Measurements from ENCODE around the gene APOBEC3B. TPM values are rescaled to one million over a fixed set of nuclear protein-coding genes. Genes with fewer than 3 reads are reported as not detected.
"Not testable (repeated sequence)": the region's sequence is repeated elsewhere in the genome, so short reads cannot be mapped to it uniquely, and the experiment has no call there.

APOBEC3B gene
- total RNA-seq, 2 donors from 2014 or later = 27.1 to 44.7 TPM

- DNase-seq (no peak), ATAC-seq (replicated peaks in 1 of 2) (no peak)
- H3K4me1 Mint-ChIP-seq (ENCODE audit: low read depth) = peaks cover 71% of the 10 kb centered on the region
- H3K9me3 Mint-ChIP-seq = no peaks in the 10 kb centered on the region
- H3K27me3 Mint-ChIP-seq (ENCODE audit: low read depth) = no peaks in the 10 kb centered on the region
- H3K27ac Mint-ChIP-seq = peak overlapping the region; percentile 99
- peaks cover 6 to 17% of the 10 kb centered on the region in 2 donors for H3K36me3 Mint-ChIP-seq (ENCODE audit: insufficient read depth in 2 of 2)
- H3K4me3 Mint-ChIP-seq = peak overlapping the region; percentile 96 to 97
Measured at GRCh38 chr22:39021552-39022250, 39.6 kb downstream of the APOBEC3B start.

DNA sequence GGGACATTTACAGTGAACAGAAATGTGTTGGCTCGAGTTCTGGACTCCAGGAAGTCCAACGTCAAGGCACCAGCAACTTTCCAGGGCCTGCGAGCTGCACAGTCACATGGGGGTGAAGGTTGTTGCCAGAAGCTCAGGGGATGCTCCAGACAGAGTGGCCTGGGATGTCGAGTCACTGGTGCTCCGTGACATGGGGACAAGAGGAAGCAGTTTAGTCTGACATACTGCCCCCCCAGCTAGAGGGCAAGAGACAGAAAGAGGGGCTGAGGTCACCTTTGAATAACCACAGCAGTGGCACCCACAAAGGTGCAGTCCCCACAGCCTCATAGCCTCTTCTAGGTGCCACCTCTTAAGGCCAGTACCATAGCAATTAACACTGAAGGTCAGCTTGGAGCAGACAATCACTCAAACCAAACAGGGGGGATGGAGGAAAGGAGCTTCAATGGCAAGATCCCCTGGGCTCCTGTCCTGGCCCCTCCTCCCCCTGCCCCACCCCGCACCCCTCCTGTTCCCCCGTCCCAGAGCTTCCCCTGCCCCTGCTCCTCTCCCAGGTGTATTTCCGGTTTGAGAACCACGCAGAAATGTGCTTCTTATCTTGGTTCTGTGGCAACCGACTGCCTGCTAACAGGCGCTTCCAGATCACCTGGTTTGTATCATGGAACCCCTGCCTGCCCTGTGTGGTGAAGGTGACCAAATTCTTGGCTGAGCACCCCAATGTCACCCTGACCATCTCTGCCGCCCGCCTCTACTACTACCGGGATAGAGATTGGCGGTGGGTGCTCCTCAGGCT, 42.6 kb downstream of the APOBEC3B start:
- ATAC-seq (replicated peaks in 1 of 2) = no peak
- Mint-ChIP-seq H3K27ac (peak overlapping the region; percentile 58), H3K36me3 (ENCODE audit: insufficient read depth in 2 of 2) (peaks cover 6 to 8% of the 10 kb centered on the region in 2 donors), H3K4me1 (ENCODE audit: low read depth) (peaks cover 62% of the 10 kb centered on the region), H3K4me3 (peak overlapping the region; percentile 47 to 59), H3K27me3 (ENCODE audit: low read depth) (no peaks in the 10 kb centered on the region), H3K9me3 (no peaks in the 10 kb centered on the region)
- DNase-seq = no peak

GRCh38 chr22:39026509-39027150, 44.5 kb downstream of the APOBEC3B start:
- no peak for DNase-seq
- Mint-ChIP-seq H3K36me3 (ENCODE audit: insufficient read depth in 2 of 2) (peaks cover 2 to 9% of the 10 kb centered on the region in 2 donors), H3K9me3 (no peaks in the 10 kb centered on the region), H3K27ac (no peak overlapping the region), H3K4me1 (ENCODE audit: low read depth) (peaks cover 44% of the 10 kb centered on the region), H3K27me3 (ENCODE audit: low read depth) (no peaks in the 10 kb centered on the region), H3K4me3 (no peak overlapping the region)
- ATAC-seq (replicated peaks in 1 of 2) = no peak

DNA sequence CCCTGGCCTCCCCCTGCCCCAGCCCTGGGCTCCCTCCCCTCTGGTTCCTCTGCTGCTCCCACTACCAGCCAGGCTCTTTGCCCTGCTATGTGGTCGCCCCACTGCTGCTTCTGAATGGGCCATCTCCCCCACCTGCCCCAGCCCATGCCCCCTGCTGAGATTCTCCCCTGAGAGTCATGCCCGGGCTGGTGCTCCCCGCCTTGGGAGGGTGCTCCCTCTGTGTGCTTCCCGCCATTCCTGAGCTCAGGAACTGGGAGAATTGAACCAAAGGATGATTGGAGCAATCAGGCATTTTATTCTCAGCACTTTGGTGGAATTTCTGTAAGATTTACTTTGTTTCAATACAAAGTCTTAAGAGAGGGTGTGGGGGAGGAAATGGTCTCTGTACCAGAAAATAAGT, 45.6 kb downstream of the APOBEC3B start:
- H3K4me3 Mint-ChIP-seq = peak overlapping the region in 1 of 2 donors; percentile 47
- no peak for DNase-seq
- peaks cover 37% of the 10 kb centered on the region for H3K4me1 Mint-ChIP-seq (ENCODE audit: low read depth)
- no peaks in the 10 kb centered on the region for H3K9me3 Mint-ChIP-seq
- peak overlapping the region; percentile 82 for H3K27ac Mint-ChIP-seq
- peak in 1 of 2 donors; percentile 25 for ATAC-seq (replicated peaks in 1 of 2)
- peaks cover 0 to 9% of the 10 kb centered on the region in 2 donors for H3K36me3 Mint-ChIP-seq (ENCODE audit: insufficient read depth in 2 of 2)
- no peaks in the 10 kb centered on the region for H3K27me3 Mint-ChIP-seq (ENCODE audit: low read depth)

GRCh38 chr22:39028281-39028680, 46.1 kb downstream of the APOBEC3B start:
- ATAC-seq (replicated peaks in 1 of 2) (no peak), DNase-seq (no peak)
- no peaks in the 10 kb centered on the region for H3K27me3 Mint-ChIP-seq (ENCODE audit: low read depth)
- H3K9me3 Mint-ChIP-seq = no peaks in the 10 kb centered on the region
- peak overlapping the region in 1 of 2 donors; percentile 47 for H3K4me3 Mint-ChIP-seq
- no peak overlapping the region for H3K27ac Mint-ChIP-seq
- peaks cover 37% of the 10 kb centered on the region for H3K4me1 Mint-ChIP-seq (ENCODE audit: low read depth)
- peaks cover 0 to 8% of the 10 kb centered on the region in 2 donors for H3K36me3 Mint-ChIP-seq (ENCODE audit: insufficient read depth in 2 of 2)

DNA sequence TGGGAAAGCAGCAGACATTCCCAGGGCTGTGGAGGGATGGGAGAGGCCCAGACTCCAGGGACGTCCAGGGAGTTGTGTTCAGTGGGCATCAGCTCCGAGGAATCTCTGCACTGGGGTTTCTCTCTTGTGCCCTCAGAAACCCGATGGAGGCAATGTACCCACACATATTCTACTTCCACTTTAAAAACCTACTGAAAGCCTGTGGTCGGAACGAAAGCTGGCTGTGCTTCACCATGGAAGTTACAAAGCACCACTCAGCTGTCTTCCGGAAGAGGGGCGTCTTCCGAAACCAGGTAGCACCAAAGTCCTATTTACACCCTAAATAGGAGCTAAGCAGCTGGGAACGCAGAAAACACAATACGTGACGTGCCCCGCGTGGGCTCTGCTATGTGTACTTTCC, 47.1 kb downstream of the APOBEC3B start:
- Mint-ChIP-seq H3K27me3 (ENCODE audit: low read depth) (no peaks in the 10 kb centered on the region), H3K27ac (no peak overlapping the region), H3K36me3 (ENCODE audit: insufficient read depth in 2 of 2) (peaks cover 0 to 6% of the 10 kb centered on the region in 2 donors), H3K4me1 (ENCODE audit: low read depth) (peaks cover 28% of the 10 kb centered on the region), H3K9me3 (no peaks in the 10 kb centered on the region), H3K4me3 (no peak overlapping the region)
- ATAC-seq (replicated peaks in 1 of 2) = no peak
- no peak for DNase-seq

GRCh38 chr22:39030705-39031104, 48.6 kb downstream of the APOBEC3B start:
- DNase-seq (no peak), ATAC-seq (replicated peaks in 1 of 2) (no peak)
- peaks cover 0 to 6% of the 10 kb centered on the region in 2 donors for H3K36me3 Mint-ChIP-seq (ENCODE audit: insufficient read depth in 2 of 2)

GRCh38 chr22:39031434-39032295, 49.5 kb downstream of the APOBEC3B start:
- H3K4me3 Mint-ChIP-seq; H3K9me3 Mint-ChIP-seq; ATAC-seq (replicated peaks in 1 of 2); H3K27ac Mint-ChIP-seq; H3K36me3 Mint-ChIP-seq (ENCODE audit: insufficient read depth in 2 of 2); H3K27me3 Mint-ChIP-seq (ENCODE audit: low read depth); DNase-seq: not testable (repeated sequence)
- peaks cover 16% of the 10 kb centered on the region for H3K4me1 Mint-ChIP-seq (ENCODE audit: low read depth)

More at GRCh38 chr22:39030705-39031104, 48.6 kb downstream of the APOBEC3B start:
- Mint-ChIP-seq H3K9me3 (no peaks in the 10 kb centered on the region), H3K27ac (peak overlapping the region; percentile 9), H3K27me3 (ENCODE audit: low read depth) (no peaks in the 10 kb centered on the region), H3K4me3 (no peak overlapping the region), H3K4me1 (ENCODE audit: low read depth) (peaks cover 17% of the 10 kb centered on the region)

GRCh38 chr22:39037071-39037470, 54.9 kb downstream of the APOBEC3B start:
- H3K4me1 Mint-ChIP-seq (ENCODE audit: low read depth) = peaks cover 28% of the 10 kb centered on the region
- not testable (repeated sequence) for H3K4me3 Mint-ChIP-seq; DNase-seq; H3K36me3 Mint-ChIP-seq (ENCODE audit: insufficient read depth in 2 of 2); H3K27me3 Mint-ChIP-seq (ENCODE audit: low read depth); ATAC-seq (replicated peaks in 1 of 2); H3K9me3 Mint-ChIP-seq
- H3K27ac Mint-ChIP-seq = peak overlapping the region; percentile 23

DNA sequence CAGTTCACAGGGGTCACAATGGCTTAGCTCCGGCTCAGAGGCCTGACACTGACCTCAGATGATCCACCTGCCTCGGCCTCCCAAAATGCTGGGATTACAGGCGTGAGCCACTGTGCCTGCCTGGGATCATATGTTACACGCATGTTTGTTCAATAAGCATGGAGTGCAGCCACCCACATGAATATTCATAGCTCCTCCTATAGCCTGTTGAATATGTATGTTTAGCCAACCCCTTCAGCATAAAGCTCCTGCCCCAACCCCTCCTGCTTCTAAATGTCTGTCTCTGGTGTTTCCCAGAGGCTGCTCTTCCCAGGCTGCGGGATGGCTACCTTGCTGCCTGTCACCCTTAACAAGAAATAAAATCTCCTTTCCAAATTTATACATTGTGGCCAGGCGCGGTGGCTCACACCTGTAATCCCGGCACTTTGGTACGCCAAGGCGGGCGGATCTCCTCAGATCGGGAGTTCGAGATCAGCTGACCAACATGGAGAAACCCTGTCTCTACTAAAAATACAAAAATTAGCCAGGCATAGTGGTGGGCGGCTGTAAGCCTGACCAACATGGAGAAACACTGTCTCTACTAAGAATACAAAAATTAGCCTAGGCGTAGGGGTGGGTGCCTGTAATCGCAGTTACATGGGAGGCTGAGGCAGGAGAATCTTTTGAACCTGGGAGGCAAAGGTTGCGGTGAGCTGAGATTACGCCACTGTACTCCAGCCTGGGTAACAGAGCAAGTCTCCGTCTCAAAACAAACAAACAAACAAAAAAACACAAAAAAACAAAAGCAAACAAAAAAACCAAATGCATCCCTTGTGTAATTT, 57.4 kb downstream of the APOBEC3B start:
- Mint-ChIP-seq H3K4me3 (peak overlapping the region; percentile 93 to 94), H3K36me3 (ENCODE audit: insufficient read depth in 2 of 2) (peaks cover 0 to 2% of the 10 kb centered on the region in 2 donors), H3K27ac (peak overlapping the region; percentile 77), H3K4me1 (ENCODE audit: low read depth) (peaks cover 33% of the 10 kb centered on the region), H3K27me3 (ENCODE audit: low read depth) (no peaks in the 10 kb centered on the region), H3K9me3 (no peaks in the 10 kb centered on the region)
- ATAC-seq (replicated peaks in 1 of 2) = no peak
- DNase-seq = no peak

- not testable (repeated sequence) for H3K9me3 Mint-ChIP-seq; H3K27me3 Mint-ChIP-seq (ENCODE audit: low read depth); DNase-seq; H3K36me3 Mint-ChIP-seq (ENCODE audit: insufficient read depth in 2 of 2); ATAC-seq (replicated peaks in 1 of 2)
- Mint-ChIP-seq H3K4me1 (ENCODE audit: low read depth) (peaks cover 37% of the 10 kb centered on the region), H3K4me3 (peak overlapping the region; percentile 93 to 94), H3K27ac (peak overlapping the region; percentile 77)
Measured at GRCh38 chr22:39040155-39040537, 58.0 kb downstream of the APOBEC3B start.

Measured in activated T-cell treated with anti-CD3 and anti-CD28 coated beads, Interleukin-2, amount 50 U/mL, for 72 hours (primary cell).